WTC11 (cell line): ENCODE data around the gene PTPN13. TPM values are rescaled to one million over a fixed set of nuclear protein-coding genes. Genes with fewer than 3 reads are reported as not detected.

Experiments
- ATAC-seq: fragments of 200-7000 bp; cut with Tn5 transposase; 2 replicates; pipeline ENCODE4 v1.10.0; 2021; ENCODE audit warnings: mild to moderate bottlenecking, moderate library complexity
- CTCF ChIA-PET: fragments of 300-600 bp; sonication (Branson Sonifier 250); formaldehyde crosslinking; loops from one replicate; lab custom pipeline; 2021; ENCODE audit warnings: antibody characterized with exemption; lab: Charles Lee
- POLR2A ChIA-PET: fragments of 350-600 bp; sonication (Branson Sonifier 250); formaldehyde crosslinking; loops from one replicate; lab custom pipeline; 2021; ENCODE audit warnings: antibody characterized with exemption; lab: Charles Lee
- DNase-seq: peaks from one replicate; pipeline ENCODE4 v3.0.0; 2021; ENCODE audit warnings: low spot score
- H3K27ac Mint-ChIP-seq: 2 replicates; pipeline ENCODE4 v1.8.0; 2021; ENCODE audit warnings: mixed read lengths
- H3K27me3 Mint-ChIP-seq: 2 replicates; pipeline ENCODE4 v1.8.0; 2021; ENCODE audit warnings: low read depth, mild to moderate bottlenecking, moderate library complexity, mixed read lengths
- H3K36me3 Mint-ChIP-seq: 2 replicates; pipeline ENCODE4 v1.8.0; 2021; ENCODE audit warnings: mixed read lengths
- H3K4me1 Mint-ChIP-seq: 2 replicates; pipeline ENCODE4 v1.8.0; 2022; ENCODE audit warnings: mixed read lengths
- H3K4me3 Mint-ChIP-seq: 2 replicates; pipeline ENCODE4 v1.8.0; 2021; ENCODE audit warnings: mild to moderate bottlenecking, moderate library complexity, mixed read lengths
- H3K9me3 Mint-ChIP-seq: 2 replicates; pipeline ENCODE4 v1.8.0; 2021; ENCODE audit warnings: mixed read lengths
- ATF1 ChIP-seq: sonication (generic); formaldehyde crosslinking; IDR thresholded peaks from 2 replicates; pipeline ENCODE4 v1.8.1; 2023; ENCODE audit warnings: mild to moderate bottlenecking, moderate library complexity, missing genetic modification reagents
- CREM ChIP-seq: sonication (generic); formaldehyde crosslinking; IDR thresholded peaks from 2 replicates; pipeline ENCODE4 v1.8.1; 2022; ENCODE audit warnings: mild to moderate bottlenecking, missing genetic modification reagents, moderate library complexity
- EMX1 ChIP-seq: fragments of 250-450 bp; sonication (Bioruptor Pico); IDR thresholded peaks from 2 replicates; pipeline ENCODE4 v1.8.0; 2021; ENCODE audit warnings: mild to moderate bottlenecking
- ETV6 ChIP-seq: sonication (generic); formaldehyde crosslinking; IDR thresholded peaks from 2 replicates; pipeline ENCODE4 v1.8.1; 2022; ENCODE audit warnings: mild to moderate bottlenecking, missing genetic modification reagents
- GABPB1 ChIP-seq: sonication (generic); formaldehyde crosslinking; IDR thresholded peaks from 2 replicates; pipeline ENCODE4 v1.8.1; 2023; ENCODE audit warnings: mild to moderate bottlenecking, missing genetic modification reagents
- TCF7 ChIP-seq: sonication (generic); formaldehyde crosslinking; IDR thresholded peaks from 2 replicates; pipeline ENCODE4 v1.8.0; 2022; ENCODE audit warnings: mild to moderate bottlenecking, low read depth, missing genetic modification reagents, moderate library complexity
- ZNF138 ChIP-seq: sonication (generic); formaldehyde crosslinking; conservative IDR thresholded peaks from 2 replicates; pipeline ENCODE4 v1.8.1; 2022; ENCODE audit warnings: mild to moderate bottlenecking, moderate library complexity, missing genetic modification reagents
- total RNA-seq: library from RNA; stranded (reverse); gene quantifications from 3 replicates; pipeline ENCODE4 v1.2.3, GENCODE V29; 2021
- TF ChIP-seq, protein P1 (sequence below): sonication (generic); formaldehyde crosslinking; IDR thresholded peaks from 2 replicates; pipeline ENCODE4 v1.8.0; 2022; ENCODE audit warnings: mild to moderate bottlenecking, missing genetic modification reagents
- TF ChIP-seq, protein P2 (sequence below): sonication (generic); formaldehyde crosslinking; IDR thresholded peaks from 2 replicates; pipeline ENCODE4 v1.8.0; 2023; ENCODE audit warnings: missing genetic modification reagents, mild to moderate bottlenecking, borderline replicate concordance
- TF ChIP-seq, protein P3 (sequence below): sonication (generic); formaldehyde crosslinking; IDR thresholded peaks from 2 replicates; pipeline ENCODE4 v1.8.0; 2023; ENCODE audit warnings: mild to moderate bottlenecking, missing genetic modification reagents
- TF ChIP-seq, protein P4 (sequence below): sonication (generic); formaldehyde crosslinking; IDR thresholded peaks from 2 replicates; pipeline ENCODE4 v1.8.1; 2022; ENCODE audit warnings: missing genetic modification reagents, borderline replicate concordance
- TF ChIP-seq, protein P5 (sequence below): sonication (generic); formaldehyde crosslinking; IDR thresholded peaks from 2 replicates; pipeline ENCODE4 v1.8.1; 2023; ENCODE audit warnings: mild to moderate bottlenecking, missing genetic modification reagents
- TF ChIP-seq, protein P6 (sequence below): sonication (generic); formaldehyde crosslinking; IDR thresholded peaks from 2 replicates; pipeline ENCODE4 v1.8.1; 2023; ENCODE audit warnings: mild to moderate bottlenecking, missing genetic modification reagents, borderline replicate concordance

PTPN13 gene
- total RNA-seq, 1 experiment from 2014 or later, result 49.7 TPM

DNA sequence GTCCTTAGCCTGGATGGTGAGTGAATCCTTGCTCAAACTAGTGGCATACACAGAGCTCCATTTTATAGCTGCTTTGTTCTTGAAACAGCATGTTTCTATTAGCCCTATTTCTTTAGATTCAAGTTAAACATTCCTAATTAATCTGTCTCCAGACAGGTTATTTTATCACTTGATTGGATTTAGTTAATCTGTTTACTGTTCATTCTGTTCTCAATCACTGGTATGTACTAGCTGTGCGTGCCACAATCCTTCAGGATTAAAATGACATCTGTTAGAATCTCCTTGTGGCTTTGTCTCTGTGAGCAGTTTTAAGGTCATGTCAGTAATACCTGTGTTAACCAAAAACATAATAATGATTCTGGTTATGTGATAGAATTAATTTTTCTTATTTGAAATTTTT is 36.5 kb downstream of the PTPN13 start:
- Mint-ChIP-seq H3K4me3 (no peak overlapping the region), H3K27ac (no peak overlapping the region), H3K36me3 (peaks cover 8% of the 10 kb centered on the region), H3K27me3 (no peaks in the 10 kb centered on the region), H3K9me3 (no peaks in the 10 kb centered on the region), H3K4me1 (peaks cover 8% of the 10 kb centered on the region; the same call in 1 of the 2 replicates)
- TF ChIP-seq, protein P1, sequence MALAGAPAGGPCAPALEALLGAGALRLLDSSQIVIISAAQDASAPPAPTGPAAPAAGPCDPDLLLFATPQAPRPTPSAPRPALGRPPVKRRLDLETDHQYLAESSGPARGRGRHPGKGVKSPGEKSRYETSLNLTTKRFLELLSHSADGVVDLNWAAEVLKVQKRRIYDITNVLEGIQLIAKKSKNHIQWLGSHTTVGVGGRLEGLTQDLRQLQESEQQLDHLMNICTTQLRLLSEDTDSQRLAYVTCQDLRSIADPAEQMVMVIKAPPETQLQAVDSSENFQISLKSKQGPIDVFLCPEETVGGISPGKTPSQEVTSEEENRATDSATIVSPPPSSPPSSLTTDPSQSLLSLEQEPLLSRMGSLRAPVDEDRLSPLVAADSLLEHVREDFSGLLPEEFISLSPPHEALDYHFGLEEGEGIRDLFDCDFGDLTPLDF (CRISPR knock-in tag), result no peak
- TF ChIP-seq TCF7 (no peak), ZNF138 (no peak), ATF1 (CRISPR knock-in tag) (no peak), CREM (CRISPR knock-in tag) (no peak), EMX1 (CRISPR knock-in tag) (no peak), GABPB1 (CRISPR knock-in tag) (no peak)
- TF ChIP-seq, protein P2, sequence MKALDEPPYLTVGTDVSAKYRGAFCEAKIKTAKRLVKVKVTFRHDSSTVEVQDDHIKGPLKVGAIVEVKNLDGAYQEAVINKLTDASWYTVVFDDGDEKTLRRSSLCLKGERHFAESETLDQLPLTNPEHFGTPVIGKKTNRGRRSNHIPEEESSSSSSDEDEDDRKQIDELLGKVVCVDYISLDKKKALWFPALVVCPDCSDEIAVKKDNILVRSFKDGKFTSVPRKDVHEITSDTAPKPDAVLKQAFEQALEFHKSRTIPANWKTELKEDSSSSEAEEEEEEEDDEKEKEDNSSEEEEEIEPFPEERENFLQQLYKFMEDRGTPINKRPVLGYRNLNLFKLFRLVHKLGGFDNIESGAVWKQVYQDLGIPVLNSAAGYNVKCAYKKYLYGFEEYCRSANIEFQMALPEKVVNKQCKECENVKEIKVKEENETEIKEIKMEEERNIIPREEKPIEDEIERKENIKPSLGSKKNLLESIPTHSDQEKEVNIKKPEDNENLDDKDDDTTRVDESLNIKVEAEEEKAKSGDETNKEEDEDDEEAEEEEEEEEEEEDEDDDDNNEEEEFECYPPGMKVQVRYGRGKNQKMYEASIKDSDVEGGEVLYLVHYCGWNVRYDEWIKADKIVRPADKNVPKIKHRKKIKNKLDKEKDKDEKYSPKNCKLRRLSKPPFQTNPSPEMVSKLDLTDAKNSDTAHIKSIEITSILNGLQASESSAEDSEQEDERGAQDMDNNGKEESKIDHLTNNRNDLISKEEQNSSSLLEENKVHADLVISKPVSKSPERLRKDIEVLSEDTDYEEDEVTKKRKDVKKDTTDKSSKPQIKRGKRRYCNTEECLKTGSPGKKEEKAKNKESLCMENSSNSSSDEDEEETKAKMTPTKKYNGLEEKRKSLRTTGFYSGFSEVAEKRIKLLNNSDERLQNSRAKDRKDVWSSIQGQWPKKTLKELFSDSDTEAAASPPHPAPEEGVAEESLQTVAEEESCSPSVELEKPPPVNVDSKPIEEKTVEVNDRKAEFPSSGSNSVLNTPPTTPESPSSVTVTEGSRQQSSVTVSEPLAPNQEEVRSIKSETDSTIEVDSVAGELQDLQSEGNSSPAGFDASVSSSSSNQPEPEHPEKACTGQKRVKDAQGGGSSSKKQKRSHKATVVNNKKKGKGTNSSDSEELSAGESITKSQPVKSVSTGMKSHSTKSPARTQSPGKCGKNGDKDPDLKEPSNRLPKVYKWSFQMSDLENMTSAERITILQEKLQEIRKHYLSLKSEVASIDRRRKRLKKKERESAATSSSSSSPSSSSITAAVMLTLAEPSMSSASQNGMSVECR, result no peak
- TF ChIP-seq, protein P3, sequence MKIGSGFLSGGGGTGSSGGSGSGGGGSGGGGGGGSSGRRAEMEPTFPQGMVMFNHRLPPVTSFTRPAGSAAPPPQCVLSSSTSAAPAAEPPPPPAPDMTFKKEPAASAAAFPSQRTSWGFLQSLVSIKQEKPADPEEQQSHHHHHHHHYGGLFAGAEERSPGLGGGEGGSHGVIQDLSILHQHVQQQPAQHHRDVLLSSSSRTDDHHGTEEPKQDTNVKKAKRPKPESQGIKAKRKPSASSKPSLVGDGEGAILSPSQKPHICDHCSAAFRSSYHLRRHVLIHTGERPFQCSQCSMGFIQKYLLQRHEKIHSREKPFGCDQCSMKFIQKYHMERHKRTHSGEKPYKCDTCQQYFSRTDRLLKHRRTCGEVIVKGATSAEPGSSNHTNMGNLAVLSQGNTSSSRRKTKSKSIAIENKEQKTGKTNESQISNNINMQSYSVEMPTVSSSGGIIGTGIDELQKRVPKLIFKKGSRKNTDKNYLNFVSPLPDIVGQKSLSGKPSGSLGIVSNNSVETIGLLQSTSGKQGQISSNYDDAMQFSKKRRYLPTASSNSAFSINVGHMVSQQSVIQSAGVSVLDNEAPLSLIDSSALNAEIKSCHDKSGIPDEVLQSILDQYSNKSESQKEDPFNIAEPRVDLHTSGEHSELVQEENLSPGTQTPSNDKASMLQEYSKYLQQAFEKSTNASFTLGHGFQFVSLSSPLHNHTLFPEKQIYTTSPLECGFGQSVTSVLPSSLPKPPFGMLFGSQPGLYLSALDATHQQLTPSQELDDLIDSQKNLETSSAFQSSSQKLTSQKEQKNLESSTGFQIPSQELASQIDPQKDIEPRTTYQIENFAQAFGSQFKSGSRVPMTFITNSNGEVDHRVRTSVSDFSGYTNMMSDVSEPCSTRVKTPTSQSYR (CRISPR knock-in tag), result no peak
- TF ChIP-seq, protein P4, sequence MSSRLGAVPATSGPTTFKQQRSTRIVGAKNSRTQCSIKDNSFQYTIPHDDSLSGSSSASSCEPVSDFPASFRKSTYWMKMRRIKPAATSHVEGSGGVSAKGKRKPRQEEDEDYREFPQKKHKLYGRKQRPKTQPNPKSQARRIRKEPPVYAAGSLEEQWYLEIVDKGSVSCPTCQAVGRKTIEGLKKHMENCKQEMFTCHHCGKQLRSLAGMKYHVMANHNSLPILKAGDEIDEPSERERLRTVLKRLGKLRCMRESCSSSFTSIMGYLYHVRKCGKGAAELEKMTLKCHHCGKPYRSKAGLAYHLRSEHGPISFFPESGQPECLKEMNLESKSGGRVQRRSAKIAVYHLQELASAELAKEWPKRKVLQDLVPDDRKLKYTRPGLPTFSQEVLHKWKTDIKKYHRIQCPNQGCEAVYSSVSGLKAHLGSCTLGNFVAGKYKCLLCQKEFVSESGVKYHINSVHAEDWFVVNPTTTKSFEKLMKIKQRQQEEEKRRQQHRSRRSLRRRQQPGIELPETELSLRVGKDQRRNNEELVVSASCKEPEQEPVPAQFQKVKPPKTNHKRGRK (CRISPR knock-in tag), result no peak
- TF ChIP-seq, protein P5, sequence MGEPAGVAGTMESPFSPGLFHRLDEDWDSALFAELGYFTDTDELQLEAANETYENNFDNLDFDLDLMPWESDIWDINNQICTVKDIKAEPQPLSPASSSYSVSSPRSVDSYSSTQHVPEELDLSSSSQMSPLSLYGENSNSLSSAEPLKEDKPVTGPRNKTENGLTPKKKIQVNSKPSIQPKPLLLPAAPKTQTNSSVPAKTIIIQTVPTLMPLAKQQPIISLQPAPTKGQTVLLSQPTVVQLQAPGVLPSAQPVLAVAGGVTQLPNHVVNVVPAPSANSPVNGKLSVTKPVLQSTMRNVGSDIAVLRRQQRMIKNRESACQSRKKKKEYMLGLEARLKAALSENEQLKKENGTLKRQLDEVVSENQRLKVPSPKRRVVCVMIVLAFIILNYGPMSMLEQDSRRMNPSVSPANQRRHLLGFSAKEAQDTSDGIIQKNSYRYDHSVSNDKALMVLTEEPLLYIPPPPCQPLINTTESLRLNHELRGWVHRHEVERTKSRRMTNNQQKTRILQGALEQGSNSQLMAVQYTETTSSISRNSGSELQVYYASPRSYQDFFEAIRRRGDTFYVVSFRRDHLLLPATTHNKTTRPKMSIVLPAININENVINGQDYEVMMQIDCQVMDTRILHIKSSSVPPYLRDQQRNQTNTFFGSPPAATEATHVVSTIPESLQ (CRISPR knock-in tag), result no peak
- ChIA-PET CTCF (interaction anchor here (1.2 kb wide), 1 partner anchor 23 kb away, joined by 5 read pairs; no protein-coding TSS in a partner anchor), POLR2A (no interaction called here)
- DNase-seq (no peak), ATAC-seq (no peak)

DNA sequence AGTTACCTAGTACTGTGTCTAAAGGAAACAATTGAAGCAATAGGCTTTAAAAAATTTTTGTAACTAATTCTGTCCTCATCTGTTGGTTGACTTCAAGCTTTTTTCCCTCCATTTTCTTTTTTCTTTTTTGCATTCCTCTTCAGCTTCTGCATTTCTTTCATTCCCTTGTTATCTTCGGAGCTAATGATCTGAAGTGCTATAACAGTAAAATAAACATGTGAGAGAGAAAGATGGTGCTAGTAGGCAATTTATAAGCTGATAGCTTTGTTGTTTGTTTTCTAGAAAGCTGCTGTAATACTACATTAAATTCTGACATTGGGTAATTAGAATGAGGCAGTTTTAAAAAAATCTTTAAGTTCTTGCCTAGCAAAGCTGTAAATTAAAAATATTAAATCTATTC is 37.1 kb downstream of the PTPN13 start:
- POLR2A ChIA-PET, result no interaction called here
- CTCF ChIA-PET, result interaction anchor here (1.2 kb wide), 1 partner anchor 22 kb away, joined by 5 read pairs; no protein-coding TSS in a partner anchor
- TF ChIP-seq, protein P6, sequence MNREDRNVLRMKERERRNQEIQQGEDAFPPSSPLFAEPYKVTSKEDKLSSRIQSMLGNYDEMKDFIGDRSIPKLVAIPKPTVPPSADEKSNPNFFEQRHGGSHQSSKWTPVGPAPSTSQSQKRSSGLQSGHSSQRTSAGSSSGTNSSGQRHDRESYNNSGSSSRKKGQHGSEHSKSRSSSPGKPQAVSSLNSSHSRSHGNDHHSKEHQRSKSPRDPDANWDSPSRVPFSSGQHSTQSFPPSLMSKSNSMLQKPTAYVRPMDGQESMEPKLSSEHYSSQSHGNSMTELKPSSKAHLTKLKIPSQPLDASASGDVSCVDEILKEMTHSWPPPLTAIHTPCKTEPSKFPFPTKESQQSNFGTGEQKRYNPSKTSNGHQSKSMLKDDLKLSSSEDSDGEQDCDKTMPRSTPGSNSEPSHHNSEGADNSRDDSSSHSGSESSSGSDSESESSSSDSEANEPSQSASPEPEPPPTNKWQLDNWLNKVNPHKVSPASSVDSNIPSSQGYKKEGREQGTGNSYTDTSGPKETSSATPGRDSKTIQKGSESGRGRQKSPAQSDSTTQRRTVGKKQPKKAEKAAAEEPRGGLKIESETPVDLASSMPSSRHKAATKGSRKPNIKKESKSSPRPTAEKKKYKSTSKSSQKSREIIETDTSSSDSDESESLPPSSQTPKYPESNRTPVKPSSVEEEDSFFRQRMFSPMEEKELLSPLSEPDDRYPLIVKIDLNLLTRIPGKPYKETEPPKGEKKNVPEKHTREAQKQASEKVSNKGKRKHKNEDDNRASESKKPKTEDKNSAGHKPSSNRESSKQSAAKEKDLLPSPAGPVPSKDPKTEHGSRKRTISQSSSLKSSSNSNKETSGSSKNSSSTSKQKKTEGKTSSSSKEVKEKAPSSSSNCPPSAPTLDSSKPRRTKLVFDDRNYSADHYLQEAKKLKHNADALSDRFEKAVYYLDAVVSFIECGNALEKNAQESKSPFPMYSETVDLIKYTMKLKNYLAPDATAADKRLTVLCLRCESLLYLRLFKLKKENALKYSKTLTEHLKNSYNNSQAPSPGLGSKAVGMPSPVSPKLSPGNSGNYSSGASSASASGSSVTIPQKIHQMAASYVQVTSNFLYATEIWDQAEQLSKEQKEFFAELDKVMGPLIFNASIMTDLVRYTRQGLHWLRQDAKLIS (CRISPR knock-in tag), result no peak
- no peak for TF ChIP-seq ETV6 (CRISPR knock-in tag)
- TF ChIP-seq, protein P2, result no peak

More for the DNA sequence above, 37.1 kb downstream of the PTPN13 start:
- ATAC-seq (no peak), DNase-seq (no peak)
- peaks cover 4% of the 10 kb centered on the region; the same call in 1 of the 2 replicates for H3K4me1 Mint-ChIP-seq
- H3K27me3 Mint-ChIP-seq, result no peaks in the 10 kb centered on the region
- no peak overlapping the region for H3K4me3 Mint-ChIP-seq
- peaks cover 12% of the 10 kb centered on the region for H3K36me3 Mint-ChIP-seq
- no peak overlapping the region for H3K27ac Mint-ChIP-seq
- H3K9me3 Mint-ChIP-seq, result 0 out of 2 replicates have a peak, but pooled peaks cover 3% of the 10 kb centered on the region
